GM18519 (cell line): ENCODE results near the gene RELT.

ENCODE experiments used
- ATAC-seq: cut with Tn5 transposase; IDR thresholded peaks from one replicate; pipeline ENCODE4 v1.9.1; 2021; ENCODE audit warnings: mild to moderate bottlenecking, moderate library complexity; ENCODE audit not compliant: unreplicated experiment, low FRiP score

RELT gene

GRCh38 chr11:73346186-73346935 is 29.8 kb upstream of the RELT start:
- ATAC-seq: no peak

GRCh38 chr11:73347067-73347466 is 29.1 kb upstream of the RELT start:
- ATAC-seq: no peak

- no peak for ATAC-seq
Measured at GRCh38 chr11:73348838-73349237, 27.4 kb upstream of the RELT start.

- ATAC-seq: no peak
Measured at GRCh38 chr11:73349633-73350032, 26.6 kb upstream of the RELT start.

- no peak for ATAC-seq
Measured at GRCh38 chr11:73350908-73351636, 25.1 kb upstream of the RELT start.

- no peak for ATAC-seq
Measured at GRCh38 chr11:73353422-73353821, 22.8 kb upstream of the RELT start.

GRCh38 chr11:73355109-73355508 is 21.1 kb upstream of the RELT start:
- ATAC-seq: no peak

- ATAC-seq: no peak
Measured at GRCh38 chr11:73356979-73357860, 19.0 kb upstream of the RELT start.

- ATAC-seq: no peak
Measured at GRCh38 chr11:73358071-73358470, 18.1 kb upstream of the RELT start.

- no peak for ATAC-seq
Measured at GRCh38 chr11:73359341-73359740, 16.9 kb upstream of the RELT start.

- no peak for ATAC-seq
Measured at GRCh38 chr11:73359930-73360742, 16.1 kb upstream of the RELT start.

GRCh38 chr11:73360743-73361369 is 15.3 kb upstream of the RELT start:
- no peak for ATAC-seq

- ATAC-seq: no peak
Measured at GRCh38 chr11:73361953-73362776, 14.0 kb upstream of the RELT start.

GRCh38 chr11:73363147-73363546 is 13.1 kb upstream of the RELT start:
- no peak for ATAC-seq

- ATAC-seq: no peak
Measured at GRCh38 chr11:73365352-73366264, 10.6 kb upstream of the RELT start.

GRCh38 chr11:73366265-73366610 is 10.0 kb upstream of the RELT start:
- no peak for ATAC-seq

- no peak for ATAC-seq
Measured at GRCh38 chr11:73366953-73367352, 9.2 kb upstream of the RELT start.

- ATAC-seq: no peak
Measured at GRCh38 chr11:73367482-73368024, 8.6 kb upstream of the RELT start.
